ENCODE measurements around the gene TFCP2.

Gene TFCP2

DNA sequence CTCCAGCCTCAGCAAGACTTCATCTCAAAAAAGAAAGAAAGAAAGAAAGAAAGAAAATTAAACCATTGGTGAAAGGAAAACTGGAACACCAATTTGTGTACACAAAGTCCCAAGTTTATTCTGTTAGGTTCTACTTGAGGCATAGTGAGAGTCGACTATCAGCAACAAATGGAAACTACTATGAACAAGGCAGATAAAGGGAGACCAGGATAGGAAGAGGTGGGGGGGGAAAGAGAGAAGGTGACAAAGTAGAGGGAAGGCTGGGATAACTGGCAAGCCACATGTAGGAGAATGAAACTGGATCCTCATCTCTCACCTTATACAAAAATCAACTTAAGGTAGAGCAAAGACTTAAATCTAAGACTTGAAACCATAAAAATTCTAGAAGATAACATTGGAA lies 25.6 kb downstream of the TFCP2 start:
- H3K9me3 ChIP-seq (ENCODE audit: insufficient read depth, low read length), result no peaks in the 10 kb centered on the region
- H3K9ac ChIP-seq (ENCODE audit: low read length), result no peak overlapping the region
- H4K20me1 ChIP-seq (ENCODE audit: low read depth, low read length), result no peaks in the 10 kb centered on the region
- TF ChIP-seq, protein P1, sequence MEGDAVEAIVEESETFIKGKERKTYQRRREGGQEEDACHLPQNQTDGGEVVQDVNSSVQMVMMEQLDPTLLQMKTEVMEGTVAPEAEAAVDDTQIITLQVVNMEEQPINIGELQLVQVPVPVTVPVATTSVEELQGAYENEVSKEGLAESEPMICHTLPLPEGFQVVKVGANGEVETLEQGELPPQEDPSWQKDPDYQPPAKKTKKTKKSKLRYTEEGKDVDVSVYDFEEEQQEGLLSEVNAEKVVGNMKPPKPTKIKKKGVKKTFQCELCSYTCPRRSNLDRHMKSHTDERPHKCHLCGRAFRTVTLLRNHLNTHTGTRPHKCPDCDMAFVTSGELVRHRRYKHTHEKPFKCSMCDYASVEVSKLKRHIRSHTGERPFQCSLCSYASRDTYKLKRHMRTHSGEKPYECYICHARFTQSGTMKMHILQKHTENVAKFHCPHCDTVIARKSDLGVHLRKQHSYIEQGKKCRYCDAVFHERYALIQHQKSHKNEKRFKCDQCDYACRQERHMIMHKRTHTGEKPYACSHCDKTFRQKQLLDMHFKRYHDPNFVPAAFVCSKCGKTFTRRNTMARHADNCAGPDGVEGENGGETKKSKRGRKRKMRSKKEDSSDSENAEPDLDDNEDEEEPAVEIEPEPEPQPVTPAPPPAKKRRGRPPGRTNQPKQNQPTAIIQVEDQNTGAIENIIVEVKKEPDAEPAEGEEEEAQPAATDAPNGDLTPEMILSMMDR (IDR thresholded peaks at IDR 0.05; ENCODE audit: insufficient read depth, low read length, poor library complexity, severe bottlenecking), result no peak
- no peak for TF ChIP-seq EZH2phosphoT487 (conservative IDR thresholded peaks at IDR 0.05; ENCODE audit: low read length)
- peaks cover 18% of the 10 kb centered on the region; the same call in 1 of the 2 replicates for H3K79me2 ChIP-seq (ENCODE audit: insufficient read depth, low read length)
- H2AFZ ChIP-seq (ENCODE audit: low read depth, low read length, severe bottlenecking), result no peak overlapping the region
- H3K27ac ChIP-seq (ENCODE audit: low read depth, low read length), result no peak overlapping the region
- no peaks in the 10 kb centered on the region for H3K9me2 ChIP-seq (replicated peaks; ENCODE audit: insufficient read depth, low read length)
- no peaks in the 10 kb centered on the region for H3F3A ChIP-seq (ENCODE audit: insufficient read depth)
- H3K4me3 ChIP-seq (ENCODE audit: insufficient read depth, low read length, poor library complexity, severe bottlenecking), result no peak overlapping the region
- H3K4me2 ChIP-seq (ENCODE audit: low read depth, low read length, poor library complexity, severe bottlenecking), result no peak overlapping the region
- no peaks in the 10 kb centered on the region for H3K27me3 ChIP-seq (ENCODE audit: low read length)
- no peaks in the 10 kb centered on the region for H3K36me3 ChIP-seq (ENCODE audit: low read length)

- H2AFZ ChIP-seq (ENCODE audit: low read depth, low read length, severe bottlenecking), result no peak overlapping the region
- H3K27ac ChIP-seq (ENCODE audit: low read depth, low read length), result no peak overlapping the region
These were observed 33.6 kb downstream of the TFCP2 start for GRCh38 chr12:51139292-51139844.

DNA sequence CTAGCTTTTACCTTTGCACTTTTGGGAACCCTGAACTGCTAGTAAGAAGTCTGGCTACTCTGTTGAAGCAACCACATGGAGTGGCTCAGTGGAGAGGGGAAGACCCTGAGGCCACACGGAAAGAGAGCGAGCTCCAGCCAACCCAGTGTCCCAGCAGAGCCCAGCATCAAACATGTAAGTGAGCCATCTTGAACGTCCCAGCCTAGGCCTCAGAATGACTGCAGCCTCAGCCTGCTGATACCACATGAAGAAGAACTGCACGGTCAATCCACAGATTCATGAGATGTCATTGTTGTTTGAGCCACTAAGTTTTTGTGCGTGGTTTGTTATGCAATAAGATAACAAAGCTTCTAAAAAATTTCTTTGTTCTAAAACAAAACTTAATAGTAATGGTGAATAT lies 40.2 kb downstream of the TFCP2 start:
- Histone ChIP-seq H3K36me3 (ENCODE audit: low read length) (no peaks in the 10 kb centered on the region), H3K27ac (ENCODE audit: low read depth, low read length) (no peak overlapping the region), H3K9me3 (ENCODE audit: insufficient read depth, low read length) (no peaks in the 10 kb centered on the region), H3K9me2 (replicated peaks; ENCODE audit: insufficient read depth, low read length) (no peaks in the 10 kb centered on the region), H4K20me1 (ENCODE audit: low read depth, low read length) (no peaks in the 10 kb centered on the region), H3K27me3 (ENCODE audit: low read length) (no peaks in the 10 kb centered on the region), H3K79me2 (ENCODE audit: insufficient read depth, low read length) (no peaks in the 10 kb centered on the region), H3K4me2 (ENCODE audit: low read depth, low read length, poor library complexity, severe bottlenecking) (no peak overlapping the region), H3F3A (ENCODE audit: insufficient read depth) (no peaks in the 10 kb centered on the region), H3K9ac (ENCODE audit: low read length) (no peak overlapping the region), H3K4me3 (ENCODE audit: insufficient read depth, low read length, poor library complexity, severe bottlenecking) (no peak overlapping the region), H2AFZ (ENCODE audit: low read depth, low read length, severe bottlenecking) (no peak overlapping the region)
- TF ChIP-seq, protein P1 (IDR thresholded peaks at IDR 0.05; ENCODE audit: insufficient read depth, low read length, poor library complexity, severe bottlenecking), result no peak
- TF ChIP-seq EZH2phosphoT487 (conservative IDR thresholded peaks at IDR 0.05; ENCODE audit: low read length), result no peak

More at GRCh38 chr12:51139292-51139844, 33.6 kb downstream of the TFCP2 start:
- no peaks in the 10 kb centered on the region for H3K27me3 ChIP-seq (ENCODE audit: low read length)
- H3F3A ChIP-seq (ENCODE audit: insufficient read depth), result no peaks in the 10 kb centered on the region
- H3K9me2 ChIP-seq (replicated peaks; ENCODE audit: insufficient read depth, low read length), result no peaks in the 10 kb centered on the region
- H4K20me1 ChIP-seq (ENCODE audit: low read depth, low read length), result no peaks in the 10 kb centered on the region
- no peak overlapping the region for H3K4me2 ChIP-seq (ENCODE audit: low read depth, low read length, poor library complexity, severe bottlenecking)
- no peak overlapping the region for H3K4me3 ChIP-seq (ENCODE audit: insufficient read depth, low read length, poor library complexity, severe bottlenecking)
- H3K9ac ChIP-seq (ENCODE audit: low read length), result no peak overlapping the region
- peaks cover 10% of the 10 kb centered on the region; the same call in 1 of the 2 replicates for H3K79me2 ChIP-seq (ENCODE audit: insufficient read depth, low read length)
- no peaks in the 10 kb centered on the region for H3K36me3 ChIP-seq (ENCODE audit: low read length)
- no peak for TF ChIP-seq EZH2phosphoT487 (conservative IDR thresholded peaks at IDR 0.05; ENCODE audit: low read length)
- no peaks in the 10 kb centered on the region for H3K9me3 ChIP-seq (ENCODE audit: insufficient read depth, low read length)

DNA sequence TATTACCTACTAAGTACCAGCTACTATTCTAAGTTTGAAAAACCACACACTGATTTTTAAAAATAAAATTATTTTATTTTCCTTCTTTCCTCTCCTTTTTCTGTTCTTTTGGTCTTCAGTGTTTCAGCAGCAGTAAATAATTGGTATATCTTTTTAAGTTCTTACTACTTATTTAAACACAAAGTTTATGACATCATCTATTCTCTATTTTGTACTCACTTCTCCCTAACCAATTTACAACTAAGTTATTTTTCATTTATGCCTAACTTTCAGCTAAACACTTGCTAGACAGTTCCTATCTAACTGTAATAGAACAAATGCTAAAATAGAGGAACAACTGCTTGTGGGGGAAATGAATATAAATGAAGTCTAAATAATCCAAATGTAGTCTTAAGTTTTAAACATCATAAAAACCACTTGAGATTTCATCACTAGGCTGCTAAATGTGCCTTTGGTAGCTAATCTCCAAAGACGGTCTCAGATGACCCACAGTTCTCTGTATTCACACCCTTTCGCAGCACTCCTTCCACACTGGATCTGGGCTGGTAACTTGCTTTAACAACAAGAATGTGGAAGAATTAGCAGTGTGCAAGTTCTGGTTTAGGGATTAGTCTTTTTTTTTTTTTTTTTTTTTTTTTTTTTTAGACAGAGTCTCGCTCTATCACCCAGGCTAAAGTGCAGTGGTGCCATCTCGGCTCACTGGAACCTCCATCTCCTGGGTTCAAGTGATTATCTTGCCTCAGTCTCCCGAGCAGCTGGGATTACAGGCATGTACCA lies 41.0 kb downstream of the TFCP2 start:
- no peak overlapping the region for H3K4me3 ChIP-seq (ENCODE audit: insufficient read depth, low read length, poor library complexity, severe bottlenecking)
- no peak overlapping the region for H3K27ac ChIP-seq (ENCODE audit: low read depth, low read length)
- H3K4me2 ChIP-seq (ENCODE audit: low read depth, low read length, poor library complexity, severe bottlenecking), result no peak overlapping the region
- H2AFZ ChIP-seq (ENCODE audit: low read depth, low read length, severe bottlenecking), result no peak overlapping the region
- no peaks in the 10 kb centered on the region for H3F3A ChIP-seq (ENCODE audit: insufficient read depth)
- H3K9me3 ChIP-seq (ENCODE audit: insufficient read depth, low read length), result no peaks in the 10 kb centered on the region
- no peaks in the 10 kb centered on the region for H3K79me2 ChIP-seq (ENCODE audit: insufficient read depth, low read length)
- H4K20me1 ChIP-seq (ENCODE audit: low read depth, low read length), result no peaks in the 10 kb centered on the region
- H3K27me3 ChIP-seq (ENCODE audit: low read length), result no peaks in the 10 kb centered on the region
- no peaks in the 10 kb centered on the region for H3K9me2 ChIP-seq (replicated peaks; ENCODE audit: insufficient read depth, low read length)
- no peak overlapping the region for H3K9ac ChIP-seq (ENCODE audit: low read length)
- TF ChIP-seq, protein P1 (IDR thresholded peaks at IDR 0.05; ENCODE audit: insufficient read depth, low read length, poor library complexity, severe bottlenecking), result no peak
- no peak for TF ChIP-seq EZH2phosphoT487 (conservative IDR thresholded peaks at IDR 0.05; ENCODE audit: low read length)
- H3K36me3 ChIP-seq (ENCODE audit: low read length), result no peaks in the 10 kb centered on the region

Measured in SU-DHL-6 (cell line).